ENCODE measurements around the gene SYCN. TPM values are rescaled to one million over a fixed set of nuclear protein-coding genes. Genes with fewer than 3 reads are reported as not detected.

SYCN gene
- total RNA-seq, 1 experiment from 2014 or later = not detected

Other genes starting within 250 kb of the SYCN start
- gene FBXO17, start 228.5 kb downstream of the SYCN start, total RNA-seq (2014; rRNA removed; shearing (Covaris generic)) = 29.0 and 30.3 TPM in 2 replicates
- 0.32 and 1.0 TPM in 2 replicates for gene FBXO27, start 171.7 kb downstream of the SYCN start, total RNA-seq (2014; rRNA removed; shearing (Covaris generic))
- 0.05 TPM in 1 of 2 replicates, not detected in the other for gene ACP7, start 119.9 kb downstream of the SYCN start, total RNA-seq (2014; rRNA removed; shearing (Covaris generic))
- gene PAK4, start 78.5 kb downstream of the SYCN start, total RNA-seq (2014; rRNA removed; shearing (Covaris generic)) = 3.7 TPM in 2 replicates
- 0.21 and 0.67 TPM in 2 replicates for gene NCCRP1, start 7.3 kb downstream of the SYCN start, total RNA-seq (2014; rRNA removed; shearing (Covaris generic))
- not detected in 2 replicates for gene IFNL3, start 40.7 kb upstream of the SYCN start, total RNA-seq (2014; rRNA removed; shearing (Covaris generic))
- not detected in 2 replicates for gene IFNL4, start 44.6 kb upstream of the SYCN start, total RNA-seq (2014; rRNA removed; shearing (Covaris generic))
- gene IFNL2, start 64.1 kb upstream of the SYCN start, total RNA-seq (2014; rRNA removed; shearing (Covaris generic)) = not detected in 2 replicates
- not detected in 2 replicates for gene IFNL1, start 92.1 kb upstream of the SYCN start, total RNA-seq (2014; rRNA removed; shearing (Covaris generic))
- gene LRFN1, start 116.6 kb upstream of the SYCN start, total RNA-seq (2014; rRNA removed; shearing (Covaris generic)) = 1.6 TPM in 2 replicates
- gene GMFG, start 131.8 kb upstream of the SYCN start, total RNA-seq (2014; rRNA removed; shearing (Covaris generic)) = 0.58 and 0.88 TPM in 2 replicates
- 69.9 and 78.5 TPM in 2 replicates for gene SAMD4B, start 138.2 kb upstream of the SYCN start, total RNA-seq (2014; rRNA removed; shearing (Covaris generic))
- gene PAF1, start 186.8 kb upstream of the SYCN start, total RNA-seq (2014; rRNA removed; shearing (Covaris generic)) = 21.3 and 29.6 TPM in 2 replicates
- gene MED29, start 187.1 kb upstream of the SYCN start, total RNA-seq (2014; rRNA removed; shearing (Covaris generic)) = 20.9 and 23.2 TPM in 2 replicates
- 2.6 and 3.1 TPM in 2 replicates for gene ZFP36, start 202.6 kb upstream of the SYCN start, total RNA-seq (2014; rRNA removed; shearing (Covaris generic))
- gene PLEKHG2, start 208.4 kb upstream of the SYCN start, total RNA-seq (2014; rRNA removed; shearing (Covaris generic)) = 22.3 and 27.2 TPM in 2 replicates
- 66.0 and 110 TPM in 2 replicates for gene RPS16, start 231.7 kb upstream of the SYCN start, total RNA-seq (2014; rRNA removed; shearing (Covaris generic))
- 98.8 and 113 TPM in 2 replicates for gene SUPT5H, start 241.3 kb upstream of the SYCN start, total RNA-seq (2014; rRNA removed; shearing (Covaris generic))

Data from SK-MEL-5 (cell line).